Smooth muscle cell (in vitro differentiated cells): Measurements from ENCODE around the gene CLMN. TPM values are rescaled to one million over a fixed set of nuclear protein-coding genes. Genes with fewer than 3 reads are reported as not detected.

Experiments
- DNase-seq: peaks from one replicate; lab custom pipeline; 2025; ENCODE audit not compliant: unreplicated experiment; lab: John Stamatoyannopoulos, UW
- H2AFZ ChIP-seq: fragments of 200-600 bp; sonication (generic); 2 replicates; pipeline ENCODE4 v1.6.0; 2016; ENCODE audit warnings: antibody characterized with exemption, low read depth, mild to moderate bottlenecking
- H3F3A ChIP-seq: fragments of 200-600 bp; sonication (generic); 2 replicates; pipeline ENCODE4 v1.6.0; 2017; ENCODE audit warnings: antibody characterized with exemption, low read depth
- H3K27ac ChIP-seq: fragments of 200-600 bp; sonication (generic); 2 replicates; pipeline ENCODE4 v1.5.1; 2016; ENCODE audit warnings: low read depth, mild to moderate bottlenecking
- H3K27me3 ChIP-seq: fragments of 200-600 bp; sonication (generic); 2 replicates; pipeline ENCODE4 v1.6.1; 2016; ENCODE audit warnings: low read depth, mild to moderate bottlenecking
- H3K36me3 ChIP-seq: fragments of 200-600 bp; sonication (generic); 2 replicates; pipeline ENCODE4 v1.5.1; 2016; ENCODE audit warnings: low read depth
- H3K4me1 ChIP-seq: fragments of 200-600 bp; sonication (generic); 2 replicates; pipeline ENCODE4 v1.5.1; 2016; ENCODE audit warnings: low read depth
- H3K4me2 ChIP-seq: fragments of 200-600 bp; sonication (generic); 2 replicates; pipeline ENCODE4 v1.6.0; 2016; ENCODE audit warnings: mild to moderate bottlenecking
- H3K4me3 ChIP-seq: fragments of 200-600 bp; sonication (generic); 2 replicates; pipeline ENCODE4 v1.5.1; 2016; ENCODE audit warnings: mild to moderate bottlenecking
- H3K79me2 ChIP-seq: fragments of 200-600 bp; sonication (generic); 2 replicates; pipeline ENCODE4 v1.6.0; 2016; ENCODE audit warnings: low read depth, mild to moderate bottlenecking
- H3K9ac ChIP-seq: fragments of 200-600 bp; sonication (generic); 2 replicates; pipeline ENCODE4 v1.6.0; 2016; ENCODE audit warnings: low read depth
- H3K9me3 ChIP-seq: fragments of 200-600 bp; sonication (generic); replicated peaks from 2 replicates; pipeline ENCODE4 v1.5.1; 2016; ENCODE audit warnings: low read depth
- H4K20me1 ChIP-seq: fragments of 200-600 bp; sonication (generic); 2 replicates; pipeline ENCODE4 v1.6.0; 2016; ENCODE audit warnings: low read depth
- CTCF ChIP-seq: fragments of 200-600 bp; sonication (generic); IDR thresholded peaks from 2 replicates; pipeline ENCODE4 v1.5.1; 2017; ENCODE audit warnings: borderline replicate concordance, mild to moderate bottlenecking, antibody characterized with exemption; ENCODE audit not compliant: insufficient read depth, poor library complexity, severe bottlenecking
- WGBS: methylation state at CpG from one replicate; pipeline ENCODE4 v1.1.7; 2016; ENCODE audit warnings: low lambda C conversion rate; 5-methylcytosine and 5-hydroxymethylcytosine counted together
- polyA plus RNA-seq: library from polyadenylated mRNA; unstranded; fragments of >200 nt; fragmentation: Nextera tagmentation; extraction: Ambion mirVana; gene quantifications from 2 replicates; pipeline ENCODE4 v1.2.1, GENCODE V29; 2016
- total RNA-seq: library from RNA; depleted of rRNA; stranded (reverse); fragments of >200 nt; gene quantifications from 2 replicates; pipeline ENCODE4 v1.2.3, GENCODE V29; 2014

CLMN gene
- total and polyA plus RNA-seq, 2 experiments from 2014 or later = 1.3 to 3.5 TPM

DNA sequence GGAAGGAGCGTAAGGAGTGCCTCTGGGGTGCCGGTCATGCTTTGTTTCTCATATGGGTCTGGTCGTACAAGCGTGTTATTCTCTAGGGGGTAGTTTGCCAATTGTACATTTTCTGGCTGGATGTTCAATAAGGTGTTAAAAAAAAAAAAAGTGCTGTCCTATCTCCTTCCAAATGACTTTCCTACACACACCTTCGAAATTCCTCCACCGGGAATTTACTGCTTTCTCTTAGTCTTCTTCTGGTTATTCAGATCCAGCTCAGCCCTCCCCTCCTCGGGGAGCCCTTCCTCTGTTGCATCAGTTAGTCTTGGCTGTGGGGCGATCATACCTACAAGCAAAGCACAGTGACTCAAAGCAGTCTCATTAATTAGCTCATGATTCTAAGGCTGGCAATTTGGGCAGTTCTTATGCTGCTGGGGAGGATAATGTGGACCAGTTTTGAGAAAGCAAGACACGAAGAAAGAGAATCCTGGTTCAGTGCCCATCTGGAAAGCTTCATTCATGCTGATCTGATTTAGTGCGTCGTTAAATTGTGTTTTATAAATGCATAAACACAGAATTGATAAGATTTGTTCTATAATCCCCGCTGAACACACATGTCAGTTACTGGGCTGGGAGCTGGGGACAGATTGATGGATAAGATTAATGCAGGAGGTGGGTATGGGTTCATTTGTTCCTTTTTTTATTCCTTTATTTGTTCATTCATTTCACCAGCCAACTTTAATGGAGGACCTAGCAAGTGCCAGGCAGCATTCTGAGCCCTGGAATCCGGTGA is 9.2 kb upstream of the CLMN start:
- no peak overlapping the region for H3K9ac ChIP-seq
- DNase-seq = no peak
- H3K4me1 ChIP-seq = no peaks in the 10 kb centered on the region
- no peak overlapping the region for H3K27ac ChIP-seq
- WGBS = 79% methylated on average over 13 of the region's 13 CpGs
- H2AFZ ChIP-seq = no peak overlapping the region
- no peaks in the 10 kb centered on the region for H4K20me1 ChIP-seq
- no peaks in the 10 kb centered on the region for H3K79me2 ChIP-seq
- no peaks in the 10 kb centered on the region for H3K36me3 ChIP-seq
- TF ChIP-seq CTCF = no peak
- no peak overlapping the region for H3K4me3 ChIP-seq
- no peaks in the 10 kb centered on the region for H3K9me3 ChIP-seq
- H3K27me3 ChIP-seq = peaks cover 12% of the 10 kb centered on the region
- H3F3A ChIP-seq = no peaks in the 10 kb centered on the region
- H3K4me2 ChIP-seq = no peak overlapping the region

DNA sequence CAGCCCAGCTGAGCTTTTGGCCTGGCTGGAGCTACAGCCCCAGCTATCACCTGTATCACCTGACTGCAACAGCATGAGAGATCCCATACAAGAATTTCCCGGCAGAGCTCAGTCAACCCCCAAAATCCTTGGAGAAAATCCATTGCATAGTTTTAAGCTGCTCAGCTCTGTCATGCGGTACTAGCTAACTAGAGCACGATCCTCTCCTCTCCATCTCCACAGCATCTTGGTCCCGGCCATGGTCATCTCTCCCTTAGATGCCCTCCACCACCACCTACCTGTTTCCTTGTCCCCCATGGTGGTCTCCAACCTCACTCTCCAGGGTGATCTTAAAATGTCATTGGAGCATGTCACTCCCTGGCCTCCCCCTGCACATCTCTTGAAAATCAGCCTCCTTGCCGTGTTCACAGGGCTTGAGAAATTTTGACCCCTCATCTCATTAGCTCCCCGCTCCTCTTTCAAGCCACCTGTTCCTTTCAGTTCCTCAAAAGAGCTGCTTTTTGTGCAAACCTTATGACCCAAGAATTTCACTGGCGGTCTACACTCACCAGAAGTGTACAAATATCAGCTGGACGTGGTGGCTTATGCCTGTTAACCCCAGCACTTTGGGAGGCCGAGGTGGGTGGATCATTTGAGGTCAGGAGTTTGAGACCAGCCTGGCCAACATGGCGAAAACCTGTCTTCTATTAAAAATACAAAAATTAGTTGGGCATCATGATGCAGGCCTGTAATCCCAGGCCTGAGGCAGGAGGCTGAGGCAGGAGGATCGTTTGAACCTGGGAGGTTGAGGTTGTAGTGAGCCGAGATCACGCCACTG is 8.1 kb upstream of the CLMN start:
- Histone ChIP-seq H3K27me3 (peaks cover 12% of the 10 kb centered on the region), H4K20me1 (no peaks in the 10 kb centered on the region), H3K4me3 (no peak overlapping the region), H3K9ac (no peak overlapping the region), H3K27ac (no peak overlapping the region), H3K36me3 (no peaks in the 10 kb centered on the region), H3K4me2 (no peak overlapping the region), H3K9me3 (no peaks in the 10 kb centered on the region), H3K4me1 (no peaks in the 10 kb centered on the region), H3F3A (no peaks in the 10 kb centered on the region), H3K79me2 (no peaks in the 10 kb centered on the region), H2AFZ (no peak overlapping the region)
- TF ChIP-seq CTCF = no peak
- no peak for DNase-seq
- 94% methylated on average over 13 of the region's 13 CpGs for WGBS

- Histone ChIP-seq H3K4me2 (no peak overlapping the region), H3F3A (no peaks in the 10 kb centered on the region), H3K27ac (no peak overlapping the region), H3K27me3 (peaks cover 12% of the 10 kb centered on the region), H3K4me3 (no peak overlapping the region), H4K20me1 (no peaks in the 10 kb centered on the region), H3K9ac (no peak overlapping the region), H3K9me3 (no peaks in the 10 kb centered on the region), H3K36me3 (no peaks in the 10 kb centered on the region), H3K79me2 (no peaks in the 10 kb centered on the region), H2AFZ (no peak overlapping the region), H3K4me1 (no peaks in the 10 kb centered on the region)
- no peak for TF ChIP-seq CTCF
- no peak for DNase-seq
- 91% methylated on average over 3 of the region's 3 CpGs for WGBS
Observed at GRCh38 chr14:95326987-95327386, 7.3 kb upstream of the CLMN start.
